ENCODE results near the gene HSD11B1L. TPM values are rescaled to one million over a fixed set of nuclear protein-coding genes. Genes with fewer than 3 reads are reported as not detected.

HSD11B1L gene
- total RNA-seq, 4 donors from 2014 or later, result 1.9 to 9.4 (median 8.3) TPM

- peaks cover 25 to 71% (median 49%) of the 10 kb centered on the region in 3 donors for H3K36me3 ChIP-seq
These were observed 12.7 kb downstream of the HSD11B1L start for GRCh38 chr19:5693195-5694166.

GRCh38 chr19:5694167-5694955 lies 13.5 kb downstream of the HSD11B1L start:
- no peak overlapping the region for H3K4me3 ChIP-seq
- H3K27me3 ChIP-seq, result no peaks in the 10 kb centered on the region
- no peak for DNase-seq
- intact Hi-C loops (cut with DNase I), result no loop called here
- H3K9me3 ChIP-seq, result no peaks in the 10 kb centered on the region
- WGBS, 2 donors, result 78 to 92% methylated on average over 15 to 21 of the region's 45 CpGs
- peaks cover 14 to 43% (median 20%) of the 10 kb centered on the region in 3 donors for H3K4me1 ChIP-seq
- no peak overlapping the region for H3K27ac ChIP-seq
- no peak for TF ChIP-seq CTCF (IDR thresholded peaks at IDR 0.05)
- no peak for TF ChIP-seq POLR2A (IDR thresholded peaks at IDR 0.05)
- H3K36me3 ChIP-seq, result peaks cover 25 to 80% (median 55%) of the 10 kb centered on the region in 3 donors

More at GRCh38 chr19:5693195-5694166, 12.7 kb downstream of the HSD11B1L start:
- Histone ChIP-seq H3K9me3 (no peaks in the 10 kb centered on the region), H3K27ac (peak overlapping the region in 1 of 4 donors; percentile 93), H3K4me1 (peaks cover 14 to 48% (median 20%) of the 10 kb centered on the region in 3 donors), H3K4me3 (no peak overlapping the region), H3K27me3 (no peaks in the 10 kb centered on the region)
- 72 to 77% methylated on average over 6 to 20 of the region's 39 CpGs for WGBS, 2 donors
- intact Hi-C loops (cut with DNase I), result no loop called here
- TF ChIP-seq CTCF (IDR thresholded peaks at IDR 0.05) (no peak), POLR2A (IDR thresholded peaks at IDR 0.05) (no peak)
- DNase-seq, result no peak

DNA sequence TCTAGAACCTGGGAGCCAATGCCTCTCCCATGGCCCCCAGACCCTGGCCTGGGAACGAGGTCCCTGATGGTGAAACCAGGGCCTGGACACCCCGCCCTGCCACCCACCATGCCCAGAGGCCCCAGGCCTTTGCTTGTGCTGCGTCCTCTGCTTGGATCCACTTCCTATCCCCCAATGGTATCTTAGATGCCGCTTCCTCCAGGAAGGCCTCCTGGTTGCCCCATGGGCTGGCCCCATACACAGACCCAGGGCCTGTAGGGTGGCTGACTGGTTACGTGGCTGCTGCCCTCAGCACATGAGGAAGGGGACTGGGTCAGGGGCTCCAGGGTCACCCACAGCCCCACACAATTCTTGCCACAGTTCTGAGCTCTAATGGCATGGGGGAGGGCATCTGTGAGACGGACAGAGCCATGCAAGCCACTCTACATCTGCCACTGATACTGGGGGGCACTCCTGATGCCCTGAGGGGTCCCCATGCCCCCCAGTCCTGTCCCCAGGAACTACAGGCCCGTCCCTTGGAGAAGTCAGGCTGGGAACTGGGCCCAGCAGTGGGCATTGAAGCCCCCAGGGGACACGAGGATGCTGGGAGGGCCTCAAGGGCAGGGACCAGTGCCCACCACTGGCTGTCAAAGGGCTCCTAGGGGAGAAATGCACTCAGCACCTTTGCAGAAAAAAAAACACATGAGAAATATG lies 14.3 kb downstream of the HSD11B1L start:
- H3K4me1 ChIP-seq, result peaks cover 14 to 37% (median 20%) of the 10 kb centered on the region in 3 donors
- no peaks in the 10 kb centered on the region for H3K9me3 ChIP-seq
- H3K36me3 ChIP-seq, result peaks cover 25 to 88% (median 55%) of the 10 kb centered on the region in 3 donors
- DNase-seq, result no peak
- no peaks in the 10 kb centered on the region for H3K27me3 ChIP-seq
- TF ChIP-seq CTCF (IDR thresholded peaks at IDR 0.05) (no peak), POLR2A (IDR thresholded peaks at IDR 0.05) (no peak)
- 87 to 95% methylated on average over 3 to 4 of the region's 8 CpGs for WGBS, 2 donors
- intact Hi-C loops (cut with DNase I), result no loop called here
- no peak overlapping the region for H3K4me3 ChIP-seq
- no peak overlapping the region for H3K27ac ChIP-seq

GRCh38 chr19:5695649-5696195 lies 14.9 kb downstream of the HSD11B1L start:
- no peaks in the 10 kb centered on the region for H3K9me3 ChIP-seq
- H3K36me3 ChIP-seq, result peaks cover 25 to 94% (median 61%) of the 10 kb centered on the region in 3 donors
- 73% methylated on average over 6 of the region's 28 CpGs; no CpG with 5 or more reads in 1 of the 2 donors for WGBS, 2 donors
- H3K27me3 ChIP-seq, result no peaks in the 10 kb centered on the region
- no peak overlapping the region for H3K27ac ChIP-seq
- peaks cover 14 to 35% (median 20%) of the 10 kb centered on the region in 3 donors for H3K4me1 ChIP-seq
- no peak overlapping the region for H3K4me3 ChIP-seq
- TF ChIP-seq CTCF (IDR thresholded peaks at IDR 0.05), result no peak
- TF ChIP-seq POLR2A (IDR thresholded peaks at IDR 0.05), result no peak
- no peak for DNase-seq
- intact Hi-C loops (cut with DNase I), result no loop called here

Measured in esophagus squamous epithelium (tissue), 5 donors.